GM13976 (cell line): ENCODE data around the gene DTL.

Experiments
- DNase-seq: peaks from one replicate; pipeline ENCODE4 v3.0.0; 2012; ENCODE audit warnings: low spot score
- in situ Hi-C: fragments of 300-500 bp; cut with MboI; formaldehyde crosslinking; loops from one replicate; pipeline ENCODE4 v1.12.0; 2022; ENCODE audit warnings: low sequenced_read_pairs, mixed read lengths, inconsistent platforms; ENCODE audit not compliant: unreplicated experiment
- TF ChIP-seq, protein P1 (sequence below): IDR thresholded peaks from 2 replicates; pipeline ENCODE4 v1.5.1; 2012; ENCODE audit warnings: borderline replicate concordance, mild to moderate bottlenecking; ENCODE audit not compliant: insufficient read depth; ENCODE audit errors: extremely low read depth, missing control alignments, control extremely low read depth

Gene DTL

DNA sequence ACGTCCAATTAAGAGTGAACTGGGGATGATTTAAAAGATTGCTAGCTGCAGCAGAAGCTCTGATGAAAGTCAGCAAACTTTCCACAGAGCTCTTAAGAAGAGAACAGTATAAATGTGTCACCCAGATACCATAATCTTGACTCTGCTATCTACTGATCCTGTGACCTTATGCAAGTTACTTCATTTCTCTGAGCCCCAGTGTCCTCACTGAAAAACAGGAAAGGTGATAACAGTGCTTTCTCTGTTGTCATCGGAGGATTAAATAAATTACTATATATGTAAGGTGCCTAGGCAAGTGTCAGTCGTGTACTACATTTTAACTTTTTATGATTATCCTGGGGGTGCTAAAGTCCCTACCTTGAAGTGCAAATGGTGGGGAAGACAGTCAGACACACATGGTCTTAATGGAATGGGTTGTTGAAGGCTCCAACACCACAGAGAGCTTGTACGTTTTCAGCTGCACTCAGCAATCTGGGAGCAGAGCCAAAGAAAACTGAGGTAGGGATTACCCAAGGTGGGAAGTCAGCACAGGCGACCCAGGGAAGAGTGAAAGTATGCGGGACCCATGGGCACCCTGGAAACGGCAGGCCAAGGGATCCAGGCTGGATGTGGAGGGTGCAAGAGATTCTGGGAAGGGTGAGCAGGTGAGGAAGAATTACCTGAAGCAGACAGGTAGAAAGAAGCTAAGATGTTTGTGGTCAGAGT lies 82.8 kb downstream of the DTL start:
- DNase-seq: no peak
- TF ChIP-seq, protein P1, sequence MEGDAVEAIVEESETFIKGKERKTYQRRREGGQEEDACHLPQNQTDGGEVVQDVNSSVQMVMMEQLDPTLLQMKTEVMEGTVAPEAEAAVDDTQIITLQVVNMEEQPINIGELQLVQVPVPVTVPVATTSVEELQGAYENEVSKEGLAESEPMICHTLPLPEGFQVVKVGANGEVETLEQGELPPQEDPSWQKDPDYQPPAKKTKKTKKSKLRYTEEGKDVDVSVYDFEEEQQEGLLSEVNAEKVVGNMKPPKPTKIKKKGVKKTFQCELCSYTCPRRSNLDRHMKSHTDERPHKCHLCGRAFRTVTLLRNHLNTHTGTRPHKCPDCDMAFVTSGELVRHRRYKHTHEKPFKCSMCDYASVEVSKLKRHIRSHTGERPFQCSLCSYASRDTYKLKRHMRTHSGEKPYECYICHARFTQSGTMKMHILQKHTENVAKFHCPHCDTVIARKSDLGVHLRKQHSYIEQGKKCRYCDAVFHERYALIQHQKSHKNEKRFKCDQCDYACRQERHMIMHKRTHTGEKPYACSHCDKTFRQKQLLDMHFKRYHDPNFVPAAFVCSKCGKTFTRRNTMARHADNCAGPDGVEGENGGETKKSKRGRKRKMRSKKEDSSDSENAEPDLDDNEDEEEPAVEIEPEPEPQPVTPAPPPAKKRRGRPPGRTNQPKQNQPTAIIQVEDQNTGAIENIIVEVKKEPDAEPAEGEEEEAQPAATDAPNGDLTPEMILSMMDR: no peak
- in situ Hi-C loops: no loop called here

DNA sequence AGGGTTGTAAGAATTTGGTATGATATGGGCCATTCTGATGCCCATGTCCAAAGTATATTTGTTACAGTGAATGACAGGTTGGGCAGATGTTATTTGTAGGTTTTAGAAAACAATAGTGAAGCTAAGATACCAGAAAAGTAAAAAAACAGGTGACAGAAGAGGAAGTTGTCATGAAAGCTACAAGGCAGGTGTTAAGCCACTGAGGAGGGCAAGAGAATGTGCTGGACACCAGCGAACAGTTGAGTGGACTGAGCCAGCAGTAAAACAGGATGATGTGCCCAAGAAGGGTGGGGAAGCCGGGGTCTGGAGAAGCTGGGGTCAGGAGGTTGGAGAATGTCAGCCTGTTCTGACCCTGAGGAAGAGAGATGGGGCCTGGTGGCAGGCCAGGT lies 83.3 kb downstream of the DTL start:
- in situ Hi-C loops: no loop called here

DNA sequence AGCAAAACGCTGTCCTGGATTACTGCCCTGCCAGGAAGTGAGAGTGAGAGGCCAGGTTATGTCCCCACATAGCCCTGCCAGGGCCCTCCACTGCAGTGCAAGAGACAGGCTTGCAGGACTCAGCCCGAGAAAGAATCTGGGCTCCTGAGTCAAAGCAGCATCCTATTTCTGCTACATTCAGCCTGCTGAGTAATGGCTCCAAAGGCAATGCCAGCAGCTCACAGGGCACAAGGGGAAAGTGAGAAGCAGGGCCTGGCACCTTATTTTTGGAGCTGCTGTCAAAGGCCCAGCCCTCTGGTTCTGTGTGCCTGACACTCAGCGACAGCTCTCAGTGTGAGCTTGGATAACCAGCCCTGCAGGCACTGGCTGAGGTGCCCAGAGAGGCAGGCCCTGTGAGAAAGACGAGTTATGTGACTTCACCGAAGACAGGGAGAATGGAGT lies 83.9 kb downstream of the DTL start:
- TF ChIP-seq, protein P1: no peak
- in situ Hi-C loops: no loop called here
- DNase-seq: no peak

More for the DNA sequence above, 83.3 kb downstream of the DTL start:
- TF ChIP-seq, protein P1: no peak
- DNase-seq: no peak

DNA sequence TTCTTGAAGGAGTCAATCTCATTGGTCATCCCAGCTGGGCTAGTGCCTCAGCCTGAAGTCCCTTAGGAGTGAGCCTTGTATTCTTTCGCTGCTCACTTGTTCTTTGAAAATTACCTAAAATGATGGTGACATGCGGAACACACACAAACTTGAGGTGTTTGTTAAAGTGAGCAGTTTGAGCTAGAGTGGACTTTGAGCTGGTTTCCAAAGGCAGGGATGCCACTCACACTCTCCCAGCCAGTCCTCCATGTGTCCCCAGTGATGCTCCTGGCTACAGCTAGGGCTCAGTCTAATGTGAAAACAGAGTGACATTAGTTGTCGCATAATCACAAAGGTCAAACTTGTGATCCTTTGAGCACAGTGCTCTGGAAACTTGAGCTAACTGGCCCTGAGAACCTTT lies 84.3 kb downstream of the DTL start:
- in situ Hi-C loops: no loop called here
- TF ChIP-seq, protein P1: no peak
- no peak for DNase-seq

DNA sequence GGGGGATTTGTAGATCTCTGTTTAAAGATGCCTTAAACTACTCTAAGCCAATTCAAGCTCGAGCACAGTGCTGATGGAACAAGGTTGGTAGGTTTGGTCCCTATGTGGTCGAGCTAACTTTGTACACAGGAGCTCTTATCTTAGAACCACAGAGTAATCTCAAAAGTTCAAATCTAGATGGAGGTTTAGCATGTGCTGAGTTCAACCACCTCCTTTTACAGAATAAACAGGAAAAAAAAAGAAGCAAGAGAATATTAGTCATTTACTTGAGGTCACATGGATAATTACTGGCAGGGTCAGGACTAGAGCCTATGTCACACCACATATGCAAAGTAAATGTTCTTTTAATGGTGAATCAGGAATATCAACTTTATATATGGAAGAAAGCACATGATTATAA lies 86.2 kb downstream of the DTL start:
- in situ Hi-C loops: no loop called here
- TF ChIP-seq, protein P1: no peak
- DNase-seq: no peak

DNA sequence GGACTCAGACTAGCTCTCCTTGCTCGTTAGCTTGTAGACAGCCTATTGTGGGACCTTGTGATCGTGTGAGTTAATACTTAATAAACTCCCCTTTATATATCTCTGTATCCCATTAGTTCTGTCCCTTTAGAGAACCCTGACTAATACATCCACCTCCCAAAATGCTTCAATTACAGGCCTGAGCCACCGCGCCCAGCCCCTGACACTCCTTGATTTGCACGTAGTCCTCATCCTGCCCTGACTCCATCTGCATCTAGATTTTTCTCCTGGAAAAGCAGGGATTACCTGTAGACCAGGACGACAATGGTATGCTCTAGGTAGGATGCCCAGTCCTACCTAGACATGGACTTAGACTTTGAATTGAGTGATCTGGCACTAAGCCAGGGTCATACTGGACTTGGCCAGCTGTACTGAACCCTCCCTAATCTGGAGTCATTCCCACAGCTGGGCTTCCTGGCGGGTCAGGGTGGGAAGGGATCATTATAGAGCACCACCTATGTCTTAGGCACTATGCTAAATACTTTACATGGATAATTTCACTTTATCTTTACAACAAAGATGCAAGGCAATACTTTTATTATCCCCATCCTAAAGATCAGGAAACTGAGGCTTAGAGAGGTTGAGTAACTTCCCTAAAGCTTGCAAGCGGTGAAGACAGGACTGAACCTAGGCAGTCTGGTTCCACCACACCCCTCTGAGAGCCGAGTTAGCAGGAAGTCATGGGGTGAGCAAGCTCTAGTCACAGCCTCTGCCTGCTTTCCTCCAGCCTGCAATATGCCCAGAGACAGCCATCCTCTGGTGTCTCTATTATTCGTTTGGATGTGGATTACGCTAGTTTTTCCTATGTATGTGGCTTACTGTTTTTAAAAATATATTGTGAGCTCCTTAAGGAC lies 89.4 kb downstream of the DTL start:
- TF ChIP-seq, protein P1: no peak
- in situ Hi-C loops: no loop called here
- no peak for DNase-seq
